ENCODE measurements around the gene NTNG2.

The NTNG2 gene

DNA sequence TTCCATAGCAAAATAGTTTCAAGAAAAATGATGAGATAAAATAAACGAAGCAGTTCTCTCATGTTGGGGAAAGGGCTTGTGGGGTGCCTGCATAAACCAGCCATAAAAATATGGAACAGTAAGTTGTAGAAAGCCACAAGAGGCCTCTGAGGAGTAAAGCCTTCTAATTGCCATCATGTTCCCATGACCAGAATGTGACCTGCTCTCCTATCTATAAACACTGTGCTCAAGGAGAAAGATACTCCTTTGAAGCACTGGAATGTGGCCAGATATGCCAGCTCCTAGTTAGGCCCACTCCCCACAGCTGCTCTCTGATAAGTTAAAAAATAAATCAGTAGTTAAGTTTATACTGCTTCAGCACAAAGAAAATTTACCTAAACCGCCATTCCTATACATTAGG, 127.1 kb downstream of the NTNG2 start:
- no peak for TF ChIP-seq TAF1 (IDR thresholded peaks at IDR 0.05; ENCODE audit: borderline replicate concordance, low read depth, low read length)
- no peak for TF ChIP-seq POLR2AphosphoS5 (IDR thresholded peaks at IDR 0.05; ENCODE audit: low read depth, low read length)
- TF ChIP-seq POLR2A (IDR thresholded peaks at IDR 0.05; ENCODE audit: low read depth, low read length) = no peak
- DNase-seq (ENCODE audit: insufficient read length) (no peak), FAIRE-seq (no peak)

DNA sequence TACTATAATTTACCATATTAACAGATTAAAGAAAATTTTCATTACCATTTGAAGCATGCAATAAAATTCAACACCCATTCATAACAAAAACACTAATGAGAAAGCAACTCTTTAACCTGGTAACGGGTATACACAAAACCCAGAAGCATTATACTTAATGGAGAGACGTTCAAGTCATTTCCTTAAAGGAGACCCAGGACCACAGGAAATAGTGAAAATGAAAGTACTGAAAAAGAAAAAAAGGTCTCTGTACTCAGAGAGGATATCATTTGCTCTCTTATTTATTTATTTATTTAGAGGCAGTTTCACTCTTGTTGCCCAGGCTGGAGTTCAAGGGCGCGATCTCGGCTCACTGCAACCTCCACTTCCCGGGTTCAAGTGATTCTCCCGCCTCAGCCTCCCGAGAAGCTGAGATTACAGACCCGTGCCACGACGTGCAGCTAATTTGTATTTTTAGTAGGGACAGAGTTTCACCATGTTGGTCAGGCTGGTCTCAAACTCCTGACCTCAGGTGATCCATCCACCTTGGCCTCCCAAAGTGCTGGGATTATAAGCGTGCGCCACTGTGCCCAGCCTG, 131.4 kb downstream of the NTNG2 start:
- no peak for DNase-seq (ENCODE audit: insufficient read length)
- TF ChIP-seq POLR2AphosphoS5 (IDR thresholded peaks at IDR 0.05; ENCODE audit: low read depth, low read length) (no peak), POLR2A (IDR thresholded peaks at IDR 0.05; ENCODE audit: low read depth, low read length) (no peak), TAF1 (IDR thresholded peaks at IDR 0.05; ENCODE audit: borderline replicate concordance, low read depth, low read length) (no peak)
- FAIRE-seq = no peak
